Forelimb muscle (tissue), 1 donor: ENCODE results near the gene UACA. TPM values are rescaled to one million over a fixed set of nuclear protein-coding genes. Genes with fewer than 3 reads are reported as not detected.
A peak's percentile ranks its signal among the peaks of the same experiment; 100 is the strongest.
"Not testable (repeated sequence)": the region's sequence is repeated elsewhere in the genome, so short reads cannot be mapped to it uniquely, and the experiment has no call there.

ENCODE experiments used
- DNase-seq: peaks from one replicate; pipeline ENCODE4 v3.0.0-alpha.2; 2013; ENCODE audit warnings: low read depth
- polyA plus RNA-seq: library from polyadenylated mRNA; unstranded; fragments of 120-200 nt; gene quantifications from one replicate; pipeline ENCODE4 v1.2.1, GENCODE V29; 2013; ENCODE audit not compliant: insufficient read length

UACA gene
- polyA plus RNA-seq, 1 donor, result 137 TPM

- DNase-seq, result no peak
Observed at GRCh38 chr15:70625438-70625837, 137.9 kb downstream of the UACA start.

- DNase-seq, result no peak
Observed at GRCh38 chr15:70625011-70625410, 138.3 kb downstream of the UACA start.

- DNase-seq, result no peak
Observed at GRCh38 chr15:70618929-70619328, 144.4 kb downstream of the UACA start.

GRCh38 chr15:70617911-70618287 lies 145.5 kb downstream of the UACA start:
- no peak for DNase-seq

GRCh38 chr15:70617076-70617910 lies 146.1 kb downstream of the UACA start:
- no peak for DNase-seq

- DNase-seq, result not testable (repeated sequence)
Observed at GRCh38 chr15:70616311-70616756, 147.0 kb downstream of the UACA start.

GRCh38 chr15:70615435-70616310 lies 147.7 kb downstream of the UACA start:
- DNase-seq, result no peak

GRCh38 chr15:70614221-70614620 lies 149.1 kb downstream of the UACA start:
- no peak for DNase-seq

- no peak for DNase-seq
Observed at GRCh38 chr15:70613271-70613670, 150.1 kb downstream of the UACA start.

- DNase-seq, result no peak
Observed at GRCh38 chr15:70611286-70611685, 152.1 kb downstream of the UACA start.

- no peak for DNase-seq
Observed at GRCh38 chr15:70610541-70610940, 152.8 kb downstream of the UACA start.

- no peak for DNase-seq
Observed at GRCh38 chr15:70609889-70610288, 153.5 kb downstream of the UACA start.

- DNase-seq, result peak; percentile 92
Observed at GRCh38 chr15:70608144-70608543, 155.2 kb downstream of the UACA start.

- DNase-seq, result peak; percentile 74
Observed at GRCh38 chr15:70605606-70606410, 157.6 kb downstream of the UACA start.

GRCh38 chr15:70604666-70605315 lies 158.6 kb downstream of the UACA start:
- no peak for DNase-seq

Other genes with a start within 250 kb of the UACA start
- gene LARP6, start 90.6 kb upstream of the UACA start, polyA plus RNA-seq, result 11.4 TPM
- gene THAP10, start 128.9 kb upstream of the UACA start, polyA plus RNA-seq, result 2.5 TPM
- 6.0 TPM for gene LRRC49, start 129.3 kb upstream of the UACA start, polyA plus RNA-seq